SK-N-SH treated with all-trans-retinoic acid at 6 μM for 48 hours (cell line): ENCODE measurements around the gene CBFB.

Experiments used
- ATAC-seq: fragments of 200-7000 bp; cut with Tn5 transposase; 3 replicates; pipeline ENCODE4 v1.9.1; 2020; ENCODE audit warnings: mild to moderate bottlenecking, moderate library complexity
- ARNTL ChIP-seq: fragments of 450-650 bp; formaldehyde crosslinking; IDR thresholded peaks from 2 replicates; pipeline ENCODE4 v1.5.0; 2020; ENCODE audit warnings: low read depth, mild to moderate bottlenecking, moderate library complexity, borderline replicate concordance
- BACH2 ChIP-seq: fragments of 250-450 bp; sonication (Bioruptor Pico); IDR thresholded peaks from 2 replicates; pipeline ENCODE4 v1.9.0; 2021; ENCODE audit warnings: mild to moderate bottlenecking, borderline replicate concordance
- ESRRG ChIP-seq: fragments of 250-450 bp; sonication (Bioruptor Pico); IDR thresholded peaks from 2 replicates; pipeline ENCODE4 v1.6.1; 2021; ENCODE audit warnings: mild to moderate bottlenecking
- GLIS3 ChIP-seq: fragments of 250-450 bp; sonication (Bioruptor Pico); IDR thresholded peaks from 2 replicates; pipeline ENCODE4 v1.5.0; 2020; ENCODE audit warnings: mild to moderate bottlenecking, moderate library complexity
- ISL1 ChIP-seq: fragments of 250-450 bp; sonication (Bioruptor Pico); IDR thresholded peaks from 2 replicates; pipeline ENCODE4 v2.1.2; 2022; ENCODE audit warnings: mild to moderate bottlenecking, moderate library complexity
- OSR1 ChIP-seq: fragments of 250-450 bp; sonication (Bioruptor Pico); IDR thresholded peaks from 2 replicates; pipeline ENCODE4 v1.8.0; 2022; ENCODE audit warnings: moderate library complexity, mild to moderate bottlenecking, inconsistent platforms
- RARB ChIP-seq: fragments of 250-450 bp; sonication (Bioruptor Pico); IDR thresholded peaks from 2 replicates; pipeline ENCODE4 v1.8.0; 2021; ENCODE audit warnings: mild to moderate bottlenecking, moderate library complexity
- SNAI2 ChIP-seq: fragments of 250-450 bp; sonication (Bioruptor Pico); IDR thresholded peaks from 2 replicates; pipeline ENCODE4 v1.5.0; 2020; ENCODE audit warnings: mild to moderate bottlenecking, moderate library complexity
- TCF4 ChIP-seq: fragments of 250-450 bp; sonication (Bioruptor Pico); IDR thresholded peaks from 2 replicates; pipeline ENCODE4 v1.8.0; 2021; ENCODE audit warnings: mild to moderate bottlenecking, moderate library complexity, borderline replicate concordance
- TOX ChIP-seq: fragments of 250-450 bp; sonication (Bioruptor Pico); IDR thresholded peaks from 2 replicates; pipeline ENCODE4 v1.8.0; 2021; ENCODE audit warnings: mild to moderate bottlenecking, moderate library complexity, borderline replicate concordance
- ZFP3 ChIP-seq: fragments of 250-450 bp; sonication (Bioruptor Pico); IDR thresholded peaks from 2 replicates; pipeline ENCODE4 v1.5.0; 2020; ENCODE audit warnings: mild to moderate bottlenecking, moderate library complexity
- ZFP30 ChIP-seq: fragments of 450-650 bp; formaldehyde crosslinking; IDR thresholded peaks from 2 replicates; pipeline ENCODE4 v1.5.0; 2022; ENCODE audit warnings: mild to moderate bottlenecking, moderate library complexity
- ZNF565 ChIP-seq: fragments of 450-650 bp; formaldehyde crosslinking; conservative IDR thresholded peaks from 2 replicates; pipeline ENCODE4 v1.5.0; 2020; ENCODE audit warnings: low read depth, mild to moderate bottlenecking, moderate library complexity
- ZNF70 ChIP-seq: fragments of 450-650 bp; formaldehyde crosslinking; IDR thresholded peaks from 2 replicates; pipeline ENCODE4 v1.5.0; 2020; ENCODE audit warnings: mild to moderate bottlenecking, moderate library complexity
- ZNF8 ChIP-seq: fragments of 450-650 bp; formaldehyde crosslinking; IDR thresholded peaks from 2 replicates; pipeline ENCODE4 v1.5.0; 2020; ENCODE audit warnings: mild to moderate bottlenecking, moderate library complexity
- TF ChIP-seq, protein P1 (sequence below): fragments of 250-450 bp; sonication (Bioruptor Pico); IDR thresholded peaks from 2 replicates; pipeline ENCODE4 v1.5.1; 2020; ENCODE audit warnings: low read depth, mild to moderate bottlenecking, moderate library complexity
- TF ChIP-seq, protein P2 (sequence below): fragments of 250-450 bp; sonication (Bioruptor Pico); IDR thresholded peaks from 2 replicates; pipeline ENCODE4 v1.8.0; 2021; ENCODE audit warnings: low read depth, mild to moderate bottlenecking, moderate library complexity, borderline replicate concordance
- TF ChIP-seq, protein P3 (sequence below): fragments of 250-450 bp; sonication (Bioruptor Pico); IDR thresholded peaks from 2 replicates; pipeline ENCODE4 v1.5.0; 2020; ENCODE audit warnings: mild to moderate bottlenecking, moderate library complexity
- TF ChIP-seq, protein P4 (sequence below): fragments of 250-450 bp; sonication (Bioruptor Pico); IDR thresholded peaks from 2 replicates; pipeline ENCODE4 v1.5.1; 2021; ENCODE audit warnings: mild to moderate bottlenecking, moderate library complexity
- TF ChIP-seq, protein P5 (sequence below): fragments of 250-450 bp; sonication (Bioruptor Pico); IDR thresholded peaks from 2 replicates; pipeline ENCODE4 v1.8.0; 2020; ENCODE audit warnings: mild to moderate bottlenecking, moderate library complexity, borderline replicate concordance

Gene CBFB

DNA sequence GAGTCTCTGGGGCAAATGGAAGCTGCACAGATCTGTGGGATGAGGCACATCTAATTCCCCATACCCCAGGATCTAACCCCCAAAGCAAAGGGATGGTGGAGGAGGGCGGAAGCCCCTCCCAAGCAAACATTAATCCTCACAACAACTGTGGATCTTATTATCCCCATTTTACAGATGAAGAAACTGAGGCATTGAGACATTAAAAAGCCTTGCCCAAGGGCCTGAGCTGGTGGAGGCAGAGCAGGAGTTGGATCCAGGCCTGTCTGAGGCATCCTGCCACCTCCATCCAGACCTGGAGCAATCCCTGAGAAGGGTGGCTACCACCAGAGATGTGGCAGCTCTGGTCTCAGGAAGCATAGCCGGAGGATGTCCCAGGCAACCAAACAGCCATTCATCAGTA lies 17.7 kb upstream of the CBFB start (continued):
- TF ChIP-seq, protein P1, sequence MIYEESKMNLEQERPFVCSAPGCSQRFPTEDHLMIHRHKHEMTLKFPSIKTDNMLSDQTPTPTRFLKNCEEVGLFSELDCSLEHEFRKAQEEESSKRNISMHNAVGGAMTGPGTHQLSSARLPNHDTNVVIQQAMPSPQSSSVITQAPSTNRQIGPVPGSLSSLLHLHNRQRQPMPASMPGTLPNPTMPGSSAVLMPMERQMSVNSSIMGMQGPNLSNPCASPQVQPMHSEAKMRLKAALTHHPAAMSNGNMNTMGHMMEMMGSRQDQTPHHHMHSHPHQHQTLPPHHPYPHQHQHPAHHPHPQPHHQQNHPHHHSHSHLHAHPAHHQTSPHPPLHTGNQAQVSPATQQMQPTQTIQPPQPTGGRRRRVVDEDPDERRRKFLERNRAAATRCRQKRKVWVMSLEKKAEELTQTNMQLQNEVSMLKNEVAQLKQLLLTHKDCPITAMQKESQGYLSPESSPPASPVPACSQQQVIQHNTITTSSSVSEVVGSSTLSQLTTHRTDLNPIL, result no peak
- TF ChIP-seq ESRRG (no peak), TOX (CRISPR knock-in tag) (no peak)

DNA sequence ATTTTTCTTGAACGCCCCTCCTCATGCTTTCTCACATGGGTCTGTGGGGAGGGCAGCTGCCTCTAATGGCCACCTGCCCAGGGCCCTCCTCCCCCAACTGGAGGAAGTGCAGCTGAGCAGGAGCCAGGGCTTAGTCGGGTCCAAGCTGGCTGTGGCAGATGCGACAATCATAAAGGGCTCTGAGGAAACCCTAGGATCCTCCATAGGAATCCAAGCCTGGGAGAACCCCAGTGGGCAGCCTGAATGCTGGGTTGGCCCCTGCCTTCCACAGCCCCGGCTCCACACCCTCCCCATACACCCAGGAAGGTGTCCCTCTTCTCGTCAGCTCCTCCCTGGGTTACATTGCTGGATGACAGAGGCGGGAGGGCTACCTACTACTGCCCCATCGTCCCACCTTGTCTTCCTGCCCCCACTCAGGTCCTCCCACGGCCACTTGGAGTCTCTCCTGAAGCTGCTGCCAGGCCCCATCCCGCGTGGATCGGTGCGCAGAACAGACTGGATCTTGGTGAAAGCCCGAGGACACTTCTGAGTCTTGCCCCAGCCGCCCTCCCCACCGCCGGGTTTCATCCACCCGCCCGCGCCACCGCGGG lies 15.6 kb upstream of the CBFB start:
- no peak for TF ChIP-seq BACH2
- TF ChIP-seq ZNF565, result no peak
- TF ChIP-seq SNAI2 (CRISPR knock-in tag), result no peak
- TF ChIP-seq TCF4 (CRISPR knock-in tag), result no peak
- TF ChIP-seq, protein P2, sequence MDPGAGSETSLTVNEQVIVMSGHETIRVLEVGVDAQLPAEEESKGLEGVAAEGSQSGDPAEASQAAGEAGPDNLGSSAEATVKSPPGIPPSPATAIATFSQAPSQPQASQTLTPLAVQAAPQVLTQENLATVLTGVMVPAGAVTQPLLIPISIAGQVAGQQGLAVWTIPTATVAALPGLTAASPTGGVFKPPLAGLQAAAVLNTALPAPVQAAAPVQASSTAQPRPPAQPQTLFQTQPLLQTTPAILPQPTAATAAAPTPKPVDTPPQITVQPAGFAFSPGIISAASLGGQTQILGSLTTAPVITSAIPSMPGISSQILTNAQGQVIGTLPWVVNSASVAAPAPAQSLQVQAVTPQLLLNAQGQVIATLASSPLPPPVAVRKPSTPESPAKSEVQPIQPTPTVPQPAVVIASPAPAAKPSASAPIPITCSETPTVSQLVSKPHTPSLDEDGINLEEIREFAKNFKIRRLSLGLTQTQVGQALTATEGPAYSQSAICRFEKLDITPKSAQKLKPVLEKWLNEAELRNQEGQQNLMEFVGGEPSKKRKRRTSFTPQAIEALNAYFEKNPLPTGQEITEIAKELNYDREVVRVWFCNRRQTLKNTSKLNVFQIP, result no peak
- TF ChIP-seq, protein P1, result no peak
- no peak for TF ChIP-seq ARNTL (CRISPR knock-in tag)
- TF ChIP-seq, protein P3, sequence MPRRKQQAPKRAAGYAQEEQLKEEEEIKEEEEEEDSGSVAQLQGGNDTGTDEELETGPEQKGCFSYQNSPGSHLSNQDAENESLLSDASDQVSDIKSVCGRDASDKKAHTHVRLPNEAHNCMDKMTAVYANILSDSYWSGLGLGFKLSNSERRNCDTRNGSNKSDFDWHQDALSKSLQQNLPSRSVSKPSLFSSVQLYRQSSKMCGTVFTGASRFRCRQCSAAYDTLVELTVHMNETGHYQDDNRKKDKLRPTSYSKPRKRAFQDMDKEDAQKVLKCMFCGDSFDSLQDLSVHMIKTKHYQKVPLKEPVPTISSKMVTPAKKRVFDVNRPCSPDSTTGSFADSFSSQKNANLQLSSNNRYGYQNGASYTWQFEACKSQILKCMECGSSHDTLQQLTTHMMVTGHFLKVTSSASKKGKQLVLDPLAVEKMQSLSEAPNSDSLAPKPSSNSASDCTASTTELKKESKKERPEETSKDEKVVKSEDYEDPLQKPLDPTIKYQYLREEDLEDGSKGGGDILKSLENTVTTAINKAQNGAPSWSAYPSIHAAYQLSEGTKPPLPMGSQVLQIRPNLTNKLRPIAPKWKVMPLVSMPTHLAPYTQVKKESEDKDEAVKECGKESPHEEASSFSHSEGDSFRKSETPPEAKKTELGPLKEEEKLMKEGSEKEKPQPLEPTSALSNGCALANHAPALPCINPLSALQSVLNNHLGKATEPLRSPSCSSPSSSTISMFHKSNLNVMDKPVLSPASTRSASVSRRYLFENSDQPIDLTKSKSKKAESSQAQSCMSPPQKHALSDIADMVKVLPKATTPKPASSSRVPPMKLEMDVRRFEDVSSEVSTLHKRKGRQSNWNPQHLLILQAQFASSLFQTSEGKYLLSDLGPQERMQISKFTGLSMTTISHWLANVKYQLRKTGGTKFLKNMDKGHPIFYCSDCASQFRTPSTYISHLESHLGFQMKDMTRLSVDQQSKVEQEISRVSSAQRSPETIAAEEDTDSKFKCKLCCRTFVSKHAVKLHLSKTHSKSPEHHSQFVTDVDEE (CRISPR knock-in tag), result no peak
- TF ChIP-seq, protein P4, sequence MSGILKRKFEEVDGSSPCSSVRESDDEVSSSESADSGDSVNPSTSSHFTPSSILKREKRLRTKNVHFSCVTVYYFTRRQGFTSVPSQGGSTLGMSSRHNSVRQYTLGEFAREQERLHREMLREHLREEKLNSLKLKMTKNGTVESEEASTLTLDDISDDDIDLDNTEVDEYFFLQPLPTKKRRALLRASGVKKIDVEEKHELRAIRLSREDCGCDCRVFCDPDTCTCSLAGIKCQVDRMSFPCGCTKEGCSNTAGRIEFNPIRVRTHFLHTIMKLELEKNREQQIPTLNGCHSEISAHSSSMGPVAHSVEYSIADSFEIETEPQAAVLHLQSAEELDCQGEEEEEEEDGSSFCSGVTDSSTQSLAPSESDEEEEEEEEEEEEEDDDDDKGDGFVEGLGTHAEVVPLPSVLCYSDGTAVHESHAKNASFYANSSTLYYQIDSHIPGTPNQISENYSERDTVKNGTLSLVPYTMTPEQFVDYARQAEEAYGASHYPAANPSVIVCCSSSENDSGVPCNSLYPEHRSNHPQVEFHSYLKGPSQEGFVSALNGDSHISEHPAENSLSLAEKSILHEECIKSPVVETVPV (CRISPR knock-in tag), result no peak
- no peak for TF ChIP-seq ZFP3
- no peak for TF ChIP-seq OSR1 (CRISPR knock-in tag)
- no peak for TF ChIP-seq ESRRG
- TF ChIP-seq ZNF70 (CRISPR knock-in tag), result no peak
- TF ChIP-seq GLIS3 (CRISPR knock-in tag), result no peak
- no peak for TF ChIP-seq ZNF8 (CRISPR knock-in tag)
- no peak for TF ChIP-seq ISL1 (CRISPR knock-in tag)
- no peak for TF ChIP-seq TOX (CRISPR knock-in tag)
- TF ChIP-seq ZFP30, result no peak
- TF ChIP-seq, protein P5, sequence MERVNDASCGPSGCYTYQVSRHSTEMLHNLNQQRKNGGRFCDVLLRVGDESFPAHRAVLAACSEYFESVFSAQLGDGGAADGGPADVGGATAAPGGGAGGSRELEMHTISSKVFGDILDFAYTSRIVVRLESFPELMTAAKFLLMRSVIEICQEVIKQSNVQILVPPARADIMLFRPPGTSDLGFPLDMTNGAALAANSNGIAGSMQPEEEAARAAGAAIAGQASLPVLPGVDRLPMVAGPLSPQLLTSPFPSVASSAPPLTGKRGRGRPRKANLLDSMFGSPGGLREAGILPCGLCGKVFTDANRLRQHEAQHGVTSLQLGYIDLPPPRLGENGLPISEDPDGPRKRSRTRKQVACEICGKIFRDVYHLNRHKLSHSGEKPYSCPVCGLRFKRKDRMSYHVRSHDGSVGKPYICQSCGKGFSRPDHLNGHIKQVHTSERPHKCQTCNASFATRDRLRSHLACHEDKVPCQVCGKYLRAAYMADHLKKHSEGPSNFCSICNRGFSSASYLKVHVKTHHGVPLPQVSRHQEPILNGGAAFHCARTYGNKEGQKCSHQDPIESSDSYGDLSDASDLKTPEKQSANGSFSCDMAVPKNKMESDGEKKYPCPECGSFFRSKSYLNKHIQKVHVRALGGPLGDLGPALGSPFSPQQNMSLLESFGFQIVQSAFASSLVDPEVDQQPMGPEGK (CRISPR knock-in tag), result no peak
- TF ChIP-seq RARB, result no peak
- no peak for ATAC-seq
